GM19463 (cell line): ENCODE results near the gene CDK2.

Experiments used
- ATAC-seq: cut with Tn5 transposase; IDR thresholded peaks from one replicate; pipeline ENCODE4 v1.9.1; 2021; ENCODE audit warnings: mild to moderate bottlenecking, moderate library complexity; ENCODE audit not compliant: unreplicated experiment

Gene CDK2

GRCh38 chr12:55937981-55938380, 28.6 kb upstream of the CDK2 start:
- ATAC-seq = no peak

DNA sequence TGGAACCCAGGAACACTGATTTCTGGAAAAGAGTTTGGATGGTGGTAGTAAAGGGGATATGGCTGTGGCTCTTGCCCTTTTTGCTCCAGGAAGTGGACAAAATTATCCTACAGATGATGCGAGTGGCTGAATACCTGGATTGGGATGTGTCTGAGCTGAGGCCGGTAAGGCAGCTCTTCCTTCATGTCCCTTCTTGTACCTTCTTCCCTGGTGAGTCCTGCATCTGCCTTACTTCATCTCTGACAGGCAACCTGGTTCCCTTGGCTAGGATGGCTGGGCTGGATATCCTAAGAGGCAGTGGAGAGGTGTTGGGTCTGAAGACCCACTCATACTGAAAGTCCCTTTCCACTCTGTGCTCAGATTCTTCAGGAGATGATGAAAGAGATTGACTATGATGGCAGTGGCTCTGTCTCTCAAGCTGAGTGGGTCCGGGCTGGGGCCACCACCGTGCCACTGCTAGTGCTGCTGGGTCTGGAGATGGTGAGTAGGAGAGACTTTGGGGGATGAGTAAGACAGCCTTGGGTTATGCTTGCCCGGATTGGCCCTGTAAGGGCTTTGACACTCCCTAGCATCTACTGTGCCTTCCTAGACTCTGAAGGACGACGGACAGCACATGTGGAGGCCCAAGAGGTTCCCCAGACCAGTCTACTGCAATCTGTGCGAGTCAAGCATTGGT, 27.7 kb upstream of the CDK2 start:
- ATAC-seq = no peak

GRCh38 chr12:55940065-55940732, 26.4 kb upstream of the CDK2 start:
- ATAC-seq = peak; percentile 98

DNA sequence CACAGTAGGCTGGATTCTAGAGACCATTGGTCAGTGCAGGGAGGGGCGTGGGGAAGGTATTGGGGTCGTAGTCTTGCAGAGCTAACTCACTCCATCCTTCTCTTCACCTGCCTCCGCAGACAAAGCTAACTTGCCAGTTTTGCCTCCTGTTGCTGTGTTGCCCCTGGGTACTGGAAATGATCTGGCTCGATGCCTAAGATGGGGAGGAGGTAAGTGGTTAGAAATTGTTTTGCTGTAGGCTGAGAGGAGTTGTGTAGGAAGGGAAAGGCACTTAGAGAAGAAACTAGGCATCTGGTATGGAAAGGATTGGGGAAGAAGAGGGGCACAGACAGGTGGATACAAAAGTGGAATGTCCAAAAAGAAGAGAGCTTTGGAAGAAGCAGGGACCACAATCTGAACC, 24.6 kb upstream of the CDK2 start:
- no peak for ATAC-seq

DNA sequence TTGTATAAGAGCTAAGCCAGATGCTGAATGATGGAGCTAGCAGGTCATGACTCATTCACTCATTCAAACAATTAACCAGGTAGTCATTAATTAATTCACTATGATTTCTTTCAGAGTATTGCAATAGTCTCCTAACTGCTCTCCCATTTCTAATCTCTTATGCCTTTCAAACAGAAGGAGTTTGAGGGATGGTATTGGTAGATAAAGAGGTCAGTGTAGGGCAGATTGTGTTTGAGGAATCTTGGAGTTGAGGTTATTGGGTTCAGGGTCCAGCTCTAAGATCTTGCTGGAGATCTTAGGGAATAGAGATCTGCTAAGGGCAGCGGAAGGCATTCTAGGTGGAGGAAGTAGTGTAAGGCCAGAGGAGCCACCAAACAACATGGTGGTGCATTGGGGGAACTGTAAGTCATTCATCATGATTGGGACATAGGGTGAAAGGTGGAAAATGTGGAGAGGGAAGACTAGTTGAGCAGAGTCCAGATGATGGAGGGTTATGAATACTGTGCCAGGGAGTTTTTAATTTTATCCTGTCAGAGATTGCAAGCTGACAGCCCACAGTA, 24.0 kb upstream of the CDK2 start:
- no peak for ATAC-seq

GRCh38 chr12:55946553-55946952, 20.1 kb upstream of the CDK2 start:
- ATAC-seq = no peak

DNA sequence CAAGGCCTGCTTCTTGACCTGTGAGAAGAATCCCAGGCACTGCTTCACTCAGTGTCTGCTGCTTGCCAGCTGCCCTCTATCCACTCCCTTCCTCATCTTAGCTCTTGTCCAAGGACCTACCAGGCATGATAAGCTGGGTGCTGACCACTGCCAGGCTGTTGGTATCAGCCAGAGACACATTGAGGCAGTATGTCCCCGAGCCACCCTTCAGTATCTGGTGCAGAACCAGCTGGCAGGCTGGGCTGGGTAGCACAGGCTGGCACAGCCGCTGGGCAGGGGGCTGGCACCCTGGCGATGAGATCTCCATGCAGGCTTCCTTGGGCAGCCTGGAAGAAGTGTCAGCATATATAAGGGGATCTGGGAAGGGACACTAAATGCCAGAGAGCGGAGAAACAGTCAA, 11.3 kb upstream of the CDK2 start:
- no peak for ATAC-seq

DNA sequence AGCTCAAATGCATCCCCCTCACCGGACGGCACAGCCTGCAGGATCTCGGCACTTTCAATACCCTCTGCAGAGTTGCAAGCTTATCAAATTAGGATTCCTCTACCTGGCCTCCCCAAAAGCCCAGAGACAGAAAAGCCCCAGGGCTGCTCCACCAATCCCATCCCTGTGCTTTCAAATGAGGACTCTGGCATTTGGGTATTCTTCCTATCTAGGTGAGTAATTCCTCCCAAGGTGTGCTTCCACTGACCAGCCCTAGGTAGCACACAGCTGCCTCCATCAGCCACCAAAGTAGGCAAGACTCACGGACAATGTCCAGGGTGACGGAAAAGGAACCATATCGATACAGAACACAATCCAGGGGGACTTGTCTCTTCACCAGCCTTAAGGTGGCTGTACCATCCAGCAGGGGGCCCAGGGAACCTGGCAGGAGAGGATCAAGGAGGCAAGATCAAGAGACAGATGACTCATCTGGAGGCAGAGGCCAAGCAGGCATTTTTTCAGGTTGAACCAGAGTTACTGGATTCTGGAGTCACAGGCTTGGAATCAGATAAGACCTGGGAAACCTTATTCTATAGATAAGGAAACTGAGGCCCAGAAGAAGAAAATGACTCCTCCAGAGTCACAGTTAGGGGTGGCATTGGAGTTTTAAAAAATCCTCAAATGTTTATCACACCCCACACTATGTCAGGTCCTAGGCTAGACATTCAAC, 10.7 kb upstream of the CDK2 start:
- no peak for ATAC-seq

DNA sequence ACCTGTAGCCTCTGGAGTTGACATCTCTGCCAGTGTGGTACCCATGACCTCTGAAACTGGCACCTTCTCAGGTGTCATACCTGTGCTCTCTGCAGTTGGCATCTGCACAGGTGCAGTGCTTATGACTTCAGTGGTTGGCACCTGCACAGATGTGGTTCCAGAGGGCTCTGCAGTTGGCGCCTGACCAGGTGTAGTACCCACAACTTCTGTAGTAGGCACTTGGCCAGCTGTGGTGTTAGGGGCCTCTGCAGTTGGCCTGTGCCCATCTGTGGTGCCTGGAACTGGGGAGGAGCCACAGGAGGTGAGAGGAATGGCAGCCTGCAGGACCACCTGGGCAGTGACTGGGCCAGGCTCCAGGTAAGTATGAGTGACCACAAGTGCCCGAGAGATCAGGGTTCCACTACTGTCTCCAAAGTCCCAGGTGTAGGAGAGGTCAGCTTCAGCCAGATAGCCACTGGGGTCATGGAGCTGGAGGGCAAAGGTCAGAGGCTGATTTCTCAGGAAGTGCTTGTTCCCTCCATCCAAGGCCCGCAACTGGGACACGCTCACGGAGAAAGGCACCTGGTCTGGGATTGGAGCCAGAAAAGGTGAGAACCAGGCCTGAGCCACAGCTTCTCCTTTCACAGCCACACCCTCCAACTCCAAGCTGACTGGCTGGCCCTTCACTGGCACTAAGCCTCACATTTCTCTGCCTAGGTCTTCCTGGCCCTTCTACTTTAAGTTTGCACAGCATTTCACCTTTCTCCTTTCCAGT, 9.3 kb upstream of the CDK2 start:
- no peak for ATAC-seq

- no peak for ATAC-seq
Measured at GRCh38 chr12:55963760-55964159, 2.9 kb upstream of the CDK2 start.

- no peak for ATAC-seq
Measured at GRCh38 chr12:55965240-55965639, 1.4 kb upstream of the CDK2 start.

DNA sequence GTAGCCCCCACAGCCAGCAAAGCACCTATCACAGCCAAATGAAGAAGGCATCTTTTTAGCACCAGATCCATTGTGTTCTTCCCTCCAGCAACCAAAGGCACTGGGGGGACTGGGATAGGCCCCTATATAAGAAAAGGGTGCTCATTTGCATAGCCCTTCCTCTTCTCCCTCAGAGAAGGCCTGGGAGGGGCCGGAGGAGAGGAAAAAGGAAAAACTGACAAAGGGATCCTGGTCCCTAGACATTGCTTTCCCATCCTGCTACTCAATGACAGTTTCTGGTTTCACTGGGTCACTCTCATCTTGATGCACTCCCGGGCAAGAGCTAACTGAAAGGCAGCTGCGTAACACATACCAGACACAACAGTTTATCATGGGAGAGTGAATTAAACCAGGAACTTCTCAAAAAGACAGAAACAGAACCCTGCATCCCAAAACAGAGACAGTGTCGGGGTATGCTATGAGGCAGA, 656 bp upstream of the CDK2 start, which contains the start of gene PMEL:
TSS of gene PMEL (minus strand) at position 102 of the 467 bp plus-strand sequence. CDS start at position 71, 31 bp downstream.
- ATAC-seq = no peak

- ATAC-seq = no peak
Measured at GRCh38 chr12:55969356-55969755, 2.7 kb downstream of the CDK2 start.

DNA sequence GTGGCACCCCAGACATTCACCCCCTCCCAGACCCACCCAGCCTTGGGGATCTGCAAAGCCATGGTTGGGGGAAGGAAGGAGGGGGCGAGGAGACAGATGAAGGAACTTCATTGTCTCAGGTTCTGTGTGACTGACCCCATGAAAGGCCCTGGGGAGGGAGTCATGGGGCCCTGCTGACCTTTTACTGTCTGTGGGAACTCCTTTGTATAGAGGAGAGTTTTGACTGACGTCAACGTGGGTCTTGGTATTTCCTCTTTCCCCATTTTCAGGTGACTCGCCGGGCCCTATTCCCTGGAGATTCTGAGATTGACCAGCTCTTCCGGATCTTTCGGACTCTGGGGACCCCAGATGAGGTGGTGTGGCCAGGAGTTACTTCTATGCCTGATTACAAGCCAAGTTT, 4.1 kb downstream of the CDK2 start:
- ATAC-seq = no peak

- no peak for ATAC-seq
Measured at GRCh38 chr12:55972042-55972441, 5.4 kb downstream of the CDK2 start.

DNA sequence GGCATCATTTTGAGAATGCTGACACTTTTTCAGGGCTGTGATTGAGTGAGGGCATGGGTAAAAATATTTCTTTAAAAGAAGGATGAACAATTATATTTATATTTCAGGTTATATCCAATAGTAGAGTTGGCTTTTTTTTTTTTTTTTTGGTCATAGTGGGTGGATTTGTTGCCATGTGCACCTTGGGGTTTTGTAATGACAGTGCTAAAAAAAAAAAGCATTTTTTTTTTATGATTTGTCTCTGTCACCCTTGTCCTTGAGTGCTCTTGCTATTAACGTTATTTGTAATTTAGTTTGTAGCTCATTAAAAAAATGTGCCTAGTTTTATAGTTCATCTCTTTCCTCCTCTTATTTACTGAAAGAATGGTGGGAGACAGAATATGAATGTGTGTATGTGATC, 5.8 kb downstream of the CDK2 start:
- ATAC-seq = no peak

GRCh38 chr12:55972911-55973598, 6.4 kb downstream of the CDK2 start:
- ATAC-seq = no peak

GRCh38 chr12:55973599-55974307, 7.1 kb downstream of the CDK2 start, which contains the start of gene RAB5B:
Gene RAB5B (plus strand): TSS chr12:55974078. CDS start chr12:55986961, 12,883 bp downstream.
- peak; percentile 88 for ATAC-seq

DNA sequence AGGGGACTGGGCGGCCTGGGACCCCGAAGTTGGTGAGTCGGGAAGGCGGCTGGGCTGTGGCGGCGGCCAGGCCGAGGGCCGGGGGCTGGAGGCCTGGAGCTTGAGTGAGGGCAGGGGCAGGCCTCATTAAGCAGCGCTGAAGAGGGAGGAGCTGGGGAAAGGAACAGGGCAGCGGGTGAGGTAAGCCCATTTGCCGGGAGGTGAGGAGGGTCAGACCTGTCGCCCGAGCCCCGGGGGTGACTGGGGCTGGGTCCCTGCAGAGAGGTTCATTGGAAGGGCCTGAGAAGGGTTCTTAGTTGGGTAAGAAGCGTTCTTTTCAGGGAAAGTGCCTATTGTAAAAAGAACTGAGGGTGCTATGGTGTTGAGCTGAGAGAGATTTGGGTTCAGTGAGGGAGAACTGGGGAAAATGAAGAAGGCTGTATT, 7.7 kb downstream of the CDK2 start:
- no peak for ATAC-seq
